ENCODE data around the gene MROH2B. TPM values are rescaled to one million over a fixed set of nuclear protein-coding genes. Genes with fewer than 3 reads are reported as not detected.

The MROH2B gene
- total RNA-seq = not detected in 2 replicates

GRCh38 chr5:41071242-41071641, at the start of gene MROH2B:
Gene MROH2B (minus strand): TSS chr5:41071342. CDS start chr5:41070852, 490 bp downstream.

Small RNA genes lying within 50 kb of the gene (small RNA-seq; reads per million reads assigned to genes)
- gene AC114967.1 = not detected

Other genes starting within 250 kb of the MROH2B start
- gene RPL37, start 236.1 kb downstream of the MROH2B start, total RNA-seq = 78.3 and 119 TPM in 2 replicates
- 9.8 and 16.2 TPM in 2 replicates for gene CARD6, start 230.0 kb downstream of the MROH2B start, total RNA-seq
- not detected in 2 replicates for gene C7, start 161.8 kb downstream of the MROH2B start, total RNA-seq
- gene C6, start 142.2 kb upstream of the MROH2B start, total RNA-seq = not detected in 2 replicates

All from articular chondrocyte of knee joint (primary cell).